H1 (cell line): ENCODE data around the gene QPCT. TPM values are rescaled to one million over a fixed set of nuclear protein-coding genes. Genes with fewer than 3 reads are reported as not detected.
"Not testable (repeated sequence)": the region's sequence is repeated elsewhere in the genome, so short reads cannot be mapped to it uniquely, and the experiment has no call there.

ENCODE experiments used
- CTCF ChIA-PET: fragments of 300-600 bp; sonication (Branson Sonifier 250); formaldehyde crosslinking; loops from one replicate; lab custom pipeline; 2021; ENCODE audit not compliant: partially characterized antibody; lab: Charles Lee
- POLR2A ChIA-PET: fragments of 300-600 bp; sonication (Branson Sonifier 250); formaldehyde crosslinking; loops from one replicate; lab custom pipeline; 2021; ENCODE audit warnings: inconsistent platforms; ENCODE audit not compliant: partially characterized antibody; lab: Charles Lee
- DNase-seq, 2 experiments: peaks; one replicate each; pipeline versions ENCODE4 v3.0.0 to v3.0.0-alpha.2; 2010 to 2022; ENCODE audit warnings: low spot score in 2 of 2, low read depth in 1 of 2, mixed read lengths in 1 of 2
- FAIRE-seq: peaks from 2 replicates; lab custom pipeline; 2011; peaks lifted over from hg19 to GRCh38; lab: Jason Lieb, UNC
- H2AFZ ChIP-seq: 2 replicates; pipeline ENCODE4 v1.8.1; 2012; ENCODE audit warnings: low read length, inconsistent platforms
- H2AK5ac ChIP-seq: 2 replicates; pipeline ENCODE4 v1.6.1; 2013; ENCODE audit warnings: low read depth, low read length
- H2BK120ac ChIP-seq: replicated peaks from 2 replicates; pipeline ENCODE3; 2013; ENCODE audit warnings: low read depth, low read length, inconsistent platforms
- H2BK12ac ChIP-seq: 2 replicates; pipeline ENCODE4 v1.6.1; 2013; ENCODE audit warnings: low read depth, low read length
- H2BK15ac ChIP-seq: 2 replicates; pipeline ENCODE4 v1.6.1; 2013; ENCODE audit warnings: low read length
- H2BK20ac ChIP-seq: 2 replicates; pipeline ENCODE4 v1.6.1; 2013; ENCODE audit warnings: low read length
- H2BK5ac ChIP-seq: 2 replicates; pipeline ENCODE4 v1.6.1; 2013; ENCODE audit warnings: low read depth, low read length
- H3K14ac ChIP-seq: 2 replicates; pipeline ENCODE4 v1.6.1; 2013; ENCODE audit warnings: inconsistent platforms; ENCODE audit not compliant: insufficient read length
- H3K18ac ChIP-seq: 2 replicates; pipeline ENCODE4 v1.6.1; 2013; ENCODE audit warnings: low read length; ENCODE audit errors: extremely low read depth
- H3K23ac ChIP-seq: 2 replicates; pipeline ENCODE4 v1.6.1; 2013; ENCODE audit warnings: inconsistent platforms; ENCODE audit not compliant: insufficient read length
- H3K23me2 ChIP-seq: 2 replicates; pipeline ENCODE4 v1.6.1; 2013; ENCODE audit warnings: low read depth, low read length
- H3K27ac ChIP-seq: 2 replicates; pipeline ENCODE4 v1.6.1; 2011; ENCODE audit warnings: low read depth, low read length, inconsistent platforms
- H3K27me3 ChIP-seq, 4 experiments: replicated peaks in 1 of 4; 1 replicate in 1 of 4; 2 replicates in 3 of 4; pipeline versions ENCODE4 v1.6.1 to v1.8.1; 2011 to 2013; ENCODE audit warnings: low read length in 3 of 4, mild to moderate bottlenecking in 3 of 4, inconsistent platforms in 2 of 4, mixed read lengths in 2 of 4, moderate library complexity in 1 of 4; ENCODE audit not compliant: control insufficient read depth in 3 of 4, insufficient read depth in 3 of 4; ENCODE audit errors: extremely low read depth in 1 of 4
- H3K36me3 ChIP-seq, 4 experiments: 2 replicates each; pipeline versions ENCODE4 v1.6.1 to v1.8.1; 2011 to 2013; ENCODE audit warnings: mild to moderate bottlenecking in 4 of 4, low read length in 3 of 4, moderate library complexity in 2 of 4, control low read depth in 1 of 4, inconsistent platforms in 1 of 4; ENCODE audit not compliant: insufficient read depth in 4 of 4, control insufficient read depth in 2 of 4
- H3K4ac ChIP-seq: replicated peaks from 2 replicates; pipeline ENCODE3; 2013; ENCODE audit warnings: low read length, low read depth, mixed read lengths, inconsistent platforms; ENCODE audit not compliant: insufficient read length
- H3K4me1 ChIP-seq, 4 experiments: replicated peaks in 1 of 4; 1 replicate in 1 of 4; 2 replicates in 3 of 4; pipeline versions ENCODE4 v1.6.1 to v1.8.1; 2011 to 2013; ENCODE audit warnings: low read length in 3 of 4, inconsistent platforms in 2 of 4, mixed read lengths in 1 of 4; ENCODE audit not compliant: insufficient read depth in 4 of 4, control insufficient read depth in 3 of 4
- H3K4me2 ChIP-seq, 2 experiments: 2 replicates each; pipeline versions ENCODE4 v1.6.1 to v1.8.1; 2011 to 2013; ENCODE audit warnings: low read depth in 2 of 2, low read length in 2 of 2, control low read depth in 1 of 2, inconsistent platforms in 1 of 2, mild to moderate bottlenecking in 1 of 2; ENCODE audit not compliant: insufficient read depth in 1 of 2
- H3K4me3 ChIP-seq, 4 experiments: fragments of 200-600, 300-600 bp in 1 of 4; sonication (generic), shearing (Covaris generic), sonication (Bioruptor Twin) in 1 of 4; 2 replicates each; pipeline versions ENCODE4 v1.5.1 to v1.8.1; 2011 to 2016; ENCODE audit warnings: low read length in 4 of 4, low read depth in 3 of 4, control low read depth in 2 of 4, inconsistent platforms in 2 of 4, mild to moderate bottlenecking in 2 of 4, mixed read lengths in 1 of 4, moderate library complexity in 1 of 4; ENCODE audit not compliant: insufficient read depth in 2 of 4; ENCODE audit errors: extremely low read depth in 1 of 4
- H3K56ac ChIP-seq: replicated peaks from 2 replicates; pipeline ENCODE3; 2013; ENCODE audit warnings: low read depth, mild to moderate bottlenecking, mixed read lengths, low read length, inconsistent platforms; ENCODE audit not compliant: insufficient read length
- H3K79me1 ChIP-seq: 2 replicates; pipeline ENCODE4 v1.6.1; 2013; ENCODE audit warnings: low read depth, low read length, control low read depth
- H3K79me2 ChIP-seq, 2 experiments: 2 replicates each; pipeline versions ENCODE4 v1.6.1 to v1.8.1; 2012 to 2013; ENCODE audit warnings: low read length in 2 of 2, mild to moderate bottlenecking in 2 of 2, inconsistent platforms in 1 of 2; ENCODE audit not compliant: insufficient read depth in 2 of 2, control insufficient read depth in 1 of 2
- H3K9ac ChIP-seq, 4 experiments: replicated peaks in 1 of 4; 1 replicate in 1 of 4; 2 replicates in 3 of 4; pipeline versions ENCODE4 v1.6.1 to v1.8.1; 2011 to 2013; ENCODE audit warnings: low read depth in 3 of 4, low read length in 3 of 4, control low read depth in 2 of 4, mild to moderate bottlenecking in 2 of 4, moderate library complexity in 2 of 4, inconsistent platforms in 1 of 4; ENCODE audit errors: extremely low read depth in 1 of 4
- H3K9me3 ChIP-seq, 2 experiments: 2 replicates each; pipeline versions ENCODE4 v1.6.1 to v1.8.1; 2012 to 2013; ENCODE audit warnings: mild to moderate bottlenecking in 2 of 2, moderate library complexity in 2 of 2, control low read depth in 1 of 2, inconsistent platforms in 1 of 2, low read depth in 1 of 2, low read length in 1 of 2, mixed read lengths in 1 of 2; ENCODE audit not compliant: insufficient read depth in 2 of 2
- H4K20me1 ChIP-seq, 2 experiments: replicated peaks in 1 of 2; 2 replicates each; pipeline versions ENCODE3 to v1.8.1; 2011 to 2013; ENCODE audit warnings: inconsistent platforms in 2 of 2, low read length in 2 of 2, mild to moderate bottlenecking in 1 of 2; ENCODE audit not compliant: insufficient read depth in 2 of 2, control insufficient read depth in 1 of 2
- H4K5ac ChIP-seq: 2 replicates; pipeline ENCODE4 v1.6.1; 2013; ENCODE audit warnings: low read length, low read depth, mixed read lengths, inconsistent platforms; ENCODE audit not compliant: insufficient read length
- H4K8ac ChIP-seq: 2 replicates; pipeline ENCODE4 v1.8.0; 2013; ENCODE audit warnings: mild to moderate bottlenecking, moderate library complexity, low read length, inconsistent platforms; ENCODE audit not compliant: insufficient read depth; ENCODE audit errors: extremely low read depth
- H4K91ac ChIP-seq: replicated peaks from 2 replicates; pipeline ENCODE3; 2013; ENCODE audit warnings: low read length, mixed read lengths, inconsistent platforms; ENCODE audit not compliant: insufficient read length
- WGBS, 2 experiments: shearing (Covaris generic) in 1 of 2; methylation state at CpG; one replicate each; pipeline versions ENCODE4 v1.1.6 to v1.1.7; 2013 to 2015; ENCODE audit warnings: low lambda C conversion rate in 2 of 2, mixed read lengths in 2 of 2, inconsistent platforms in 1 of 2, low coverage in 1 of 2, missing lambda C conversion rate in 1 of 2; ENCODE audit not compliant: insufficient replicate concordance in 2 of 2, insufficient coverage in 1 of 2, insufficient read length in 1 of 2; ENCODE audit errors: extremely low coverage in 1 of 2, missing lambda C conversion rate in 1 of 2; 5-methylcytosine and 5-hydroxymethylcytosine counted together
- polyA plus RNA-seq, 7 experiments: library from polyadenylated mRNA; depleted of rRNA in 3 of 7; stranded (reverse) in 5 of 7; unstranded in 2 of 7; fragments of >200 nt in 5 of 7; fragments of 200-250 nt in 2 of 7; gene quantifications; 1 replicate in 5 of 7; 2 replicates in 1 of 7; 4 replicates in 1 of 7; pipeline versions ENCODE4 v1.2.1 to v1.2.3, GENCODE V29; 2011 to 2013; ENCODE audit warnings: missing spikeins in 2 of 7, mixed read lengths in 2 of 7
- total RNA-seq: library from RNA; stranded (reverse); fragmentation: NEBNext Ultra II Directional; extraction: Animal tissue kit (Norgen Biotek cat#: 25700); gene quantifications from 2 replicates; pipeline ENCODE4 v1.2.1, GENCODE V29; 2021

Gene QPCT
- total and polyA plus RNA-seq, 2 of the 8 experiments (the other 6 are each of a cell fraction or from before 2014, with no cell fraction given): 4.0 to 4.3 TPM

GRCh38 chr2:37413911-37414469 lies 69.6 kb downstream of the QPCT start:
- H3K9ac ChIP-seq, H3K4me2 ChIP-seq, H3K9me3 ChIP-seq, DNase-seq, H3K23me2 ChIP-seq, H3K23ac ChIP-seq, H3K56ac ChIP-seq, H3K4me3 ChIP-seq, H3K79me1 ChIP-seq, H2BK12ac ChIP-seq, H3K79me2 ChIP-seq, H2AK5ac ChIP-seq, H2AFZ ChIP-seq, H4K8ac ChIP-seq, H4K20me1 ChIP-seq, H3K4ac ChIP-seq, H3K4me1 ChIP-seq, H2BK20ac ChIP-seq, H4K91ac ChIP-seq, H3K27ac ChIP-seq, H4K5ac ChIP-seq, H2BK15ac ChIP-seq, H3K36me3 ChIP-seq, FAIRE-seq, H3K14ac ChIP-seq, H3K18ac ChIP-seq, H2BK120ac ChIP-seq, H2BK5ac ChIP-seq, H3K27me3 ChIP-seq: not testable (repeated sequence)
- 81% methylated on average over 4 of the region's 4 CpGs; no CpG with 5 or more reads in 1 of the 2 experiments for WGBS, 2 experiments
- CTCF ChIA-PET: interaction anchor here (0.6 to 8.5 kb wide), 45 partner anchors 8 to 663 kb away, joined by 3 to 132 read pairs (median 5); no protein-coding TSS in a partner anchor
- POLR2A ChIA-PET: interaction anchor here (0.7 kb wide), 2 partner anchors 241 to 418 kb away, joined by 3 read pairs; no protein-coding TSS in a partner anchor
